Brain pericyte (primary cell): ENCODE data around the gene HPRT1.
A peak's percentile ranks its signal among the peaks of the same experiment; 100 is the strongest.
"Not testable (repeated sequence)": the region's sequence is repeated elsewhere in the genome, so short reads cannot be mapped to it uniquely, and the experiment has no call there.

Experiments
- DNase-seq: peaks from one replicate; pipeline ENCODE4 v3.0.0-alpha.2; 2012; ENCODE audit warnings: low read depth, low spot score

The HPRT1 gene

GRCh38 chrX:134460005-134460861 lies at the start of gene HPRT1:
HPRT1 (plus strand) TSS chrX:134460165; CDS start chrX:134460312, 147 bp downstream.
- peak; percentile 22 for DNase-seq

- no peak for DNase-seq
Measured at GRCh38 chrX:134416087-134416486, 43.9 kb upstream of the HPRT1 start.

- no peak for DNase-seq
Measured at GRCh38 chrX:134418317-134419113, 41.5 kb upstream of the HPRT1 start.

- DNase-seq, result no peak
Measured at GRCh38 chrX:134419784-134420183, 40.2 kb upstream of the HPRT1 start.

- DNase-seq, result no peak
Measured at GRCh38 chrX:134423606-134424005, 36.4 kb upstream of the HPRT1 start.

GRCh38 chrX:134426281-134426680 lies 33.7 kb upstream of the HPRT1 start:
- DNase-seq, result no peak

- DNase-seq, result no peak
Measured at GRCh38 chrX:134431894-134432293, 28.1 kb upstream of the HPRT1 start.

GRCh38 chrX:134435894-134436293 lies 24.1 kb upstream of the HPRT1 start:
- no peak for DNase-seq

- DNase-seq, result no peak
Measured at GRCh38 chrX:134443020-134443419, 16.9 kb upstream of the HPRT1 start.

GRCh38 chrX:134443461-134443860 lies 16.5 kb upstream of the HPRT1 start:
- DNase-seq, result no peak

- DNase-seq, result no peak
Measured at GRCh38 chrX:134444681-134445080, 15.3 kb upstream of the HPRT1 start.

GRCh38 chrX:134452596-134452995 lies 7.4 kb upstream of the HPRT1 start:
- DNase-seq, result no peak

- DNase-seq, result no peak
Measured at GRCh38 chrX:134453631-134454030, 6.3 kb upstream of the HPRT1 start.

- DNase-seq, result no peak
Measured at GRCh38 chrX:134454506-134454905, 5.5 kb upstream of the HPRT1 start.

GRCh38 chrX:134457708-134458107 lies 2.3 kb upstream of the HPRT1 start:
- no peak for DNase-seq

GRCh38 chrX:134459683-134460004 lies 321 bp upstream of the HPRT1 start:
- DNase-seq, result no peak

- DNase-seq, result no peak
Measured at GRCh38 chrX:134460862-134461220, 876 bp downstream of the HPRT1 start.

- DNase-seq, result no peak
Measured at GRCh38 chrX:134461437-134461836, 1.5 kb downstream of the HPRT1 start.

- DNase-seq, result no peak
Measured at GRCh38 chrX:134462927-134463326, 3.0 kb downstream of the HPRT1 start.

- not testable (repeated sequence) for DNase-seq
Measured at GRCh38 chrX:134464453-134464852, 4.5 kb downstream of the HPRT1 start.

GRCh38 chrX:134469486-134469885 lies 9.5 kb downstream of the HPRT1 start:
- DNase-seq, result no peak

- DNase-seq, result no peak
Measured at GRCh38 chrX:134470013-134470412, 10.0 kb downstream of the HPRT1 start.

- no peak for DNase-seq
Measured at GRCh38 chrX:134472041-134472440, 12.1 kb downstream of the HPRT1 start.
